Suprapubic skin (tissue), 4 donors: ENCODE measurements around the gene HMG20B. TPM values are rescaled to one million over a fixed set of nuclear protein-coding genes. Genes with fewer than 3 reads are reported as not detected.

Experiments used
- DNase-seq, 2 donors: peaks; one replicate each; pipeline ENCODE4 v3.0.0-alpha.2; 2019; ENCODE audit warnings: low spot score in 2 of 2
- H3K27ac ChIP-seq: fragments of 200-600 bp; sonication (generic); one replicate; pipeline ENCODE4 v1.5.1; 2019
- H3K27me3 ChIP-seq: fragments of 200-600 bp; sonication (generic); one replicate; pipeline ENCODE4 v1.5.1; 2019
- H3K36me3 ChIP-seq: fragments of 200-600 bp; sonication (generic); one replicate; pipeline ENCODE4 v1.5.1; 2019
- H3K4me1 ChIP-seq: fragments of 200-600 bp; sonication (generic); one replicate; pipeline ENCODE4 v1.5.1; 2019
- H3K4me3 ChIP-seq: fragments of 200-600 bp; sonication (generic); one replicate; pipeline ENCODE4 v1.5.1; 2019; ENCODE audit warnings: mild to moderate bottlenecking
- H3K9me3 ChIP-seq: fragments of 200-600 bp; sonication (generic); one replicate; pipeline ENCODE4 v1.5.1; 2019
- EP300 ChIP-seq: sonication (generic); formaldehyde crosslinking; IDR thresholded peaks from one replicate; pipeline ENCODE4 v1.6.1; 2017; ENCODE audit warnings: antibody characterized with exemption
- POLR2A ChIP-seq, 2 donors: fragments of 450-650 bp; IDR thresholded peaks; one replicate each; pipeline ENCODE4 v1.6.1; 2017; ENCODE audit warnings: antibody characterized with exemption in 2 of 2, mild to moderate bottlenecking in 2 of 2, moderate library complexity in 2 of 2
- POLR2AphosphoS5 ChIP-seq, 3 donors: sonication (generic); formaldehyde crosslinking; IDR thresholded peaks; one replicate each; pipeline ENCODE4 v1.6.1; 2017; ENCODE audit warnings: antibody characterized with exemption in 3 of 3
- WGBS: methylation state at CpG from one replicate; pipeline ENCODE4 v1.1.5; 2018; 5-methylcytosine and 5-hydroxymethylcytosine counted together
- total RNA-seq, 4 donors: library from RNA; depleted of rRNA; stranded (reverse); fragments of >200 nt; gene quantifications; one replicate each; pipeline ENCODE4 v1.1.0, GENCODE V29; 2016
- TF ChIP-seq, protein P1 (sequence below), 2 donors: fragments of 200-600 bp in 1 of 2; fragments of 450-650 bp in 1 of 2; sonication (generic) in 1 of 2; IDR thresholded peaks; one replicate each; pipeline ENCODE4 v1.5.1; 2016 to 2019; ENCODE audit warnings: antibody characterized with exemption in 2 of 2, mild to moderate bottlenecking in 1 of 2, moderate library complexity in 1 of 2

Gene HMG20B
- total RNA-seq, 4 donors from 2014 or later = 87.9 to 135 (median 118) TPM

DNA sequence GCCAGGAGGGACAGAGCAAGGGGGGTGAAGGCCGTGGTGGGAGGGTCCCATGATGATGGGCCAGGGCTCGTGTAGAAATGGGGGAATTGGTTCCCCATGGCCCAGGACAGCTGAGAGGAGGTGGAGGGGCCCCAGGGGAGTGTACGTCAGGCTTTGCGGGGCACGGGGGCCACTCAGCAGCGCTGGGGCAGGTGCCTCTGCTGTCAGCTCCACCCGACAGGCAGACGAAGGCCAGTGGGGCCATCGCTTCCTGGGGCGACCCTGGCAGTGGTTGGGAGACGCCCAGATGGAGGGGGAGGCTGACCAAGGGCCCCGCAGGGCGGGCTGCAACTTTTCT, 35.7 kb upstream of the HMG20B start:
- peak overlapping the region; percentile 64 for H3K27ac ChIP-seq
- DNase-seq = peak in 1 of 2 donors; percentile 71
- no peaks in the 10 kb centered on the region for H3K9me3 ChIP-seq
- peaks cover 47% of the 10 kb centered on the region for H3K36me3 ChIP-seq
- 73% methylated on average over 13 of the region's 13 CpGs for WGBS
- no peaks in the 10 kb centered on the region for H3K27me3 ChIP-seq
- no peak overlapping the region for H3K4me3 ChIP-seq
- peaks cover 29% of the 10 kb centered on the region for H3K4me1 ChIP-seq
- TF ChIP-seq, protein P1, sequence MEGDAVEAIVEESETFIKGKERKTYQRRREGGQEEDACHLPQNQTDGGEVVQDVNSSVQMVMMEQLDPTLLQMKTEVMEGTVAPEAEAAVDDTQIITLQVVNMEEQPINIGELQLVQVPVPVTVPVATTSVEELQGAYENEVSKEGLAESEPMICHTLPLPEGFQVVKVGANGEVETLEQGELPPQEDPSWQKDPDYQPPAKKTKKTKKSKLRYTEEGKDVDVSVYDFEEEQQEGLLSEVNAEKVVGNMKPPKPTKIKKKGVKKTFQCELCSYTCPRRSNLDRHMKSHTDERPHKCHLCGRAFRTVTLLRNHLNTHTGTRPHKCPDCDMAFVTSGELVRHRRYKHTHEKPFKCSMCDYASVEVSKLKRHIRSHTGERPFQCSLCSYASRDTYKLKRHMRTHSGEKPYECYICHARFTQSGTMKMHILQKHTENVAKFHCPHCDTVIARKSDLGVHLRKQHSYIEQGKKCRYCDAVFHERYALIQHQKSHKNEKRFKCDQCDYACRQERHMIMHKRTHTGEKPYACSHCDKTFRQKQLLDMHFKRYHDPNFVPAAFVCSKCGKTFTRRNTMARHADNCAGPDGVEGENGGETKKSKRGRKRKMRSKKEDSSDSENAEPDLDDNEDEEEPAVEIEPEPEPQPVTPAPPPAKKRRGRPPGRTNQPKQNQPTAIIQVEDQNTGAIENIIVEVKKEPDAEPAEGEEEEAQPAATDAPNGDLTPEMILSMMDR (IDR thresholded peaks at IDR 0.05) = no peak
- TF ChIP-seq POLR2A (IDR thresholded peaks at IDR 0.05) (no peak), EP300 (no peak), POLR2AphosphoS5 (IDR thresholded peaks at IDR 0.05) (no peak)

DNA sequence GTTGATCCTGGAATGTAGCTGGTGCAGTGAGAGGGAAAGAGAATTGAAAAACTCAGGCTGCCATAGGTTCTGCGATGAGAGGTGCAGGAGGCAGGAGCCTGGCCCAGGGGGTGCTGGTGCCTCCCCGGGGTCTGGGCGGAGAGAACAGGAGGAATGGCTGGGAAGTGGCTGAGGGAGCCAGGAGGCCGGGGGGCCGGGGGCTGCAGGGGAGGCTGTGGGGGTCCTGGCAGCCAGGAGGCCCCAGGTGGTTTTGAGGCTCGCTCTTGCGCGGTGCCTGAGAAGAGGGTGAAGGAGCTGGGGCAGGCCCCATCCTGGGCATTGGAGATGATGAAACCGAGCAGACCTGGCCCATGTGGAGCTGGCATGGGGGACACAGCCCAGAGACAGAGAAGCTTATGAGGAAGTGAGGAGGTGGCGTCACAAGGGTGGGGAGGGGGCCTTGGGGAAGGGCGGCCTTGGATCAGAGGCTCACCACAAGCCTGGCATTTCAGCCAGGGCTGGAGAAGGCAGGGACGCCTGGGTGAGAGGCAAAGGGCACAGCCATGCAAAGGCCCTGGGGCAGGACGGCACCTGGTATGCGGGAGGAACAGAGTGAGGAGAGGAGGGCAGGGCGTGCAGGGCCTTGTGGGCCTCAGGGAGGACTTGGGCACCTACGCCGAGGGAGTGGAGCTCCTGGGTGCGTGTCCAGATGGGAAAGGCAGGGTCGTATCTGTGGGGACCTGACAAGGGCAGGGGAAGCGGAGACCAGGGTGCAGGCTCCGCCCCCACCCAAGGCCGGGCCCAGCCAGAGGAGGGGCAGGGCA, 35.1 kb upstream of the HMG20B start:
- peaks cover 42% of the 10 kb centered on the region for H3K36me3 ChIP-seq
- H3K9me3 ChIP-seq = no peaks in the 10 kb centered on the region
- H3K4me3 ChIP-seq = no peak overlapping the region
- H3K4me1 ChIP-seq = peaks cover 29% of the 10 kb centered on the region
- TF ChIP-seq POLR2A (IDR thresholded peaks at IDR 0.05) = no peak
- peak; percentile 55 to 75 for DNase-seq
- peak overlapping the region; percentile 64 for H3K27ac ChIP-seq
- H3K27me3 ChIP-seq = no peaks in the 10 kb centered on the region
- 81% methylated on average over 22 of the region's 22 CpGs for WGBS

DNA sequence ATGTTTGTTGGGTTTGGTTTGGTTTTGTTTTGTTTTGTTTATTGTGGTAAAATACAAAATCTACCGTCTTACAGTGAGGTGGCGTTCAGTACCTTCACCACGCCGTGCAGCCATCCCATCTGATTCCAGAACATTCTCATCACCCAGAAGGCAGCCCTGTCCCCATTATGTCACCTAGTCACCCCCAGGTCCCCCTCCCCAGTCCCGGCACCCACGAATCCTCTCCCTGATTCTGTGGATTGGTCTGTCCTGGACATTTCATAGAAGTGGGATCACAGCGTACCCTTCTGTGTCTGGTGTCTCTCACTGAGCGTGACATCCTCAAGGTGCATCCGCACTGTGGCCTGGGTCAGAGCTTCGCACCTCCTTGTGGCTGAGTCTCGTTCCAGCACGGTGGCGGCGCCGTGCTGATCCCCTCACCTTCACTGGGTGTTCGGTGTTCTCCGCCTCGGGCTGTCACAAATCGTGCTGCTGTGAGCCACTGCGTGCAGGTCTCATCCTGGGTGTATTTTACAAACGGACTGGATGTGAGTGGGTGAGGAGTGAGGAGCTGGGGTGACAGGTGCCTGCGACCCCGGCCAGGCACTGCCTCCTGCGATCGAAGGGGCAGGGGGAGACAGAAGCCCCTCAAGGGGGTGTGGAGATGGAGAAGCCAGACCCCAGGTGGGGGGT, 34.4 kb upstream of the HMG20B start:
- Histone ChIP-seq H3K4me3 (no peak overlapping the region), H3K36me3 (peaks cover 34% of the 10 kb centered on the region), H3K9me3 (no peaks in the 10 kb centered on the region), H3K27me3 (no peaks in the 10 kb centered on the region), H3K27ac (no peak overlapping the region), H3K4me1 (peaks cover 29% of the 10 kb centered on the region)
- 88% methylated on average over 14 of the region's 25 CpGs for WGBS
- no peak for TF ChIP-seq EP300
- TF ChIP-seq POLR2AphosphoS5 (IDR thresholded peaks at IDR 0.05) = no peak
- TF ChIP-seq, protein P1 (IDR thresholded peaks at IDR 0.05) = no peak
- no peak for TF ChIP-seq POLR2A (IDR thresholded peaks at IDR 0.05)
- no peak for DNase-seq

DNA sequence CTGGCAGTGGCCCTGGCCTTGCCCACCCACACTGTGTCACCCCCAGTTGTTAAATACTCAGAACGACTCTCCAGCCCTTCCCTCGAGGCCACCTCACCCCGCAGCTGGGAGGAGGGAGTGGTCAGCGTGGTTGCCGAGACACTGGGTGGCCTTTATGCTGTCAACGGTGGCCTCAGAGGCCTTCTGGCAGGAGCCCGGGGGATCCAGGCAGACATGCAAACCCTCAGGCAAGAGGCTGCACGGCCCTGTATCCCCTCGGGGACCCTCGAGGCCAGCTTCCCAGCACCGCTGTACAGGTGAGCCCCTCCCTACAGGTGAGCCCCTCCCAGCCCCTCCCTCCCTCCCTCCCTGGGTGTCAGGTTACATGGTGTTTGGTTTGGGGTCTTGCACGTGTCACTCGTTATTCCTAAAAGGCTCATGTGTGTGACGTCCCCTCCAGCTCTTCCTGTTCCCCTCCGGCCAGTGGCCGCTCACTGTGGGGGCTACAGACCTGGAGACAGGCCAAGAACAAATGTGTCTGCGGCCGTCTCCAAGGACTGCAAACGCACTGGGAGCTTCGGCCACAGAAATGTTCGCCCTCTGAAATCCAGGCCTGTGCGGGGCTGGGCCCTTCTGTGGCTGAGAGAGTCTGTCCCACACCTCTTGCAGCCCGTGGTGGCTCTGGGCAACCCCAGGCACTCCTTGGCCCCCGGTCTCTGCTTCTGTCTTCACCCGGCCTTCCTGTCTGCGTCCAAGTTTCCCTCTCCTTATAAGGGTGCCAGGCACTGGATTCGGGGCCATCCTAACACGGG, 33.6 kb upstream of the HMG20B start, which contains the start of gene TEKTIP1:
Gene TEKTIP1, plus strand, starts transcription at position 210 of the 791 bp plus-strand sequence. Its CDS starts 4 bp downstream, at position 214.
- H3K9me3 ChIP-seq = no peaks in the 10 kb centered on the region
- no peak within 1 kb of the TSS for H3K4me3 ChIP-seq
- WGBS = 75% methylated on average over 17 of the region's 28 CpGs
- H3K4me1 ChIP-seq = peaks cover 30% of the 10 kb centered on the region
- H3K27me3 ChIP-seq = no peaks in the 10 kb centered on the region
- TF ChIP-seq, protein P1 (IDR thresholded peaks at IDR 0.05) = no peak
- TF ChIP-seq POLR2A (IDR thresholded peaks at IDR 0.05) (no peak), EP300 (no peak), POLR2AphosphoS5 (IDR thresholded peaks at IDR 0.05) (no peak)
- DNase-seq = no peak
- H3K36me3 ChIP-seq = peaks cover 30% of the 10 kb centered on the region
- no peak within 1 kb of the TSS for H3K27ac ChIP-seq

DNA sequence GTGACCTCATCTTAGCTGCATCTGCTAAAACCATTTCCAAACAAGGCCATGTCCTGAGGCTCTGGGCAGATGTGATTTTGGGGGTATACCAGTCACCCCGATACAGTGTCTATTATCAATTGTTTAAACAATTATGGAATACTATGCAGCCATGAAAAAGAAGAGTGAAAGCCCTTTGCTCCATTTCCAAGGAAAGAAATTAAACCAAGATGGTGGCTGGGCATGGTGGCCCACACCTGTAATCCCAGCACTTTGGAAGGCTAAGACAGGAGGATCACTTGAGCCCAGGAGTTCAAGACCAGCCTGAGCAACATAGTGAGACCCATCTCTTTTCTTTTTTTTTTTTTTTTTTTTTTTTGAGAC, 33.0 kb upstream of the HMG20B start:
- Histone ChIP-seq H3K27me3 (no peaks in the 10 kb centered on the region), H3K4me3 (no peak overlapping the region), H3K36me3 (peaks cover 28% of the 10 kb centered on the region), H3K4me1 (peaks cover 33% of the 10 kb centered on the region), H3K9me3 (no peaks in the 10 kb centered on the region), H3K27ac (no peak overlapping the region)
- 93% methylated on average over 1 of the region's 1 CpG for WGBS
- no peak for TF ChIP-seq POLR2A (IDR thresholded peaks at IDR 0.05)
- DNase-seq = no peak
